Umbilical cord (tissue), 2 donors: Measurements from ENCODE around the gene IGSF23. TPM values are rescaled to one million over a fixed set of nuclear protein-coding genes. Genes with fewer than 3 reads are reported as not detected.
"Not testable (repeated sequence)": the region's sequence is repeated elsewhere in the genome, so short reads cannot be mapped to it uniquely, and the experiment has no call there.

Experiments used
- DNase-seq: peaks from one replicate; pipeline ENCODE4 v3.0.0-alpha.2; 2015; ENCODE audit warnings: low spot score
- total RNA-seq: library from RNA; depleted of rRNA; stranded (reverse); fragments of >200 nt; gene quantifications from one replicate; pipeline ENCODE4 v1.2.3, GENCODE V29; 2014; ENCODE audit warnings: low replicate concordance; ENCODE audit not compliant: insufficient read depth

Gene IGSF23
- total RNA-seq, 1 donor from 2014 or later = not detected

- no peak for DNase-seq
These were observed 25.2 kb upstream of the IGSF23 start for GRCh38 chr19:44587963-44588770.

GRCh38 chr19:44588771-44589112, 24.6 kb upstream of the IGSF23 start:
- no peak for DNase-seq

- no peak for DNase-seq
These were observed 22.9 kb upstream of the IGSF23 start for GRCh38 chr19:44590245-44591059.

- DNase-seq = not testable (repeated sequence)
These were observed 21.9 kb upstream of the IGSF23 start for GRCh38 chr19:44591340-44591993.

- no peak for DNase-seq
These were observed 20.9 kb upstream of the IGSF23 start for GRCh38 chr19:44592451-44592890.

GRCh38 chr19:44593294-44593693, 20.1 kb upstream of the IGSF23 start:
- DNase-seq = no peak

- DNase-seq = not testable (repeated sequence)
These were observed 19.5 kb upstream of the IGSF23 start for GRCh38 chr19:44593866-44594266.

- no peak for DNase-seq
These were observed 16.8 kb upstream of the IGSF23 start for GRCh38 chr19:44596428-44597130.

GRCh38 chr19:44597131-44597491, 16.3 kb upstream of the IGSF23 start:
- DNase-seq = no peak

GRCh38 chr19:44598355-44598754, 15.0 kb upstream of the IGSF23 start:
- DNase-seq = no peak

GRCh38 chr19:44598880-44599279, 14.5 kb upstream of the IGSF23 start:
- no peak for DNase-seq

- no peak for DNase-seq
These were observed 12.9 kb upstream of the IGSF23 start for GRCh38 chr19:44600466-44600865.

- no peak for DNase-seq
These were observed 11.3 kb upstream of the IGSF23 start for GRCh38 chr19:44602081-44602480.

- no peak for DNase-seq
These were observed 10.0 kb upstream of the IGSF23 start for GRCh38 chr19:44603201-44603945.

GRCh38 chr19:44604241-44604640, 9.1 kb upstream of the IGSF23 start:
- DNase-seq = no peak

GRCh38 chr19:44605547-44605946, 7.8 kb upstream of the IGSF23 start:
- no peak for DNase-seq

- DNase-seq = peak; percentile 20
These were observed 6.3 kb upstream of the IGSF23 start for GRCh38 chr19:44607049-44607448.

- no peak for DNase-seq
These were observed 5.4 kb upstream of the IGSF23 start for GRCh38 chr19:44607917-44608316.

GRCh38 chr19:44608391-44608821, 5.0 kb upstream of the IGSF23 start:
- DNase-seq = peak; percentile 21

GRCh38 chr19:44609219-44609618, 4.1 kb upstream of the IGSF23 start:
- DNase-seq = no peak

- DNase-seq = peak; percentile 14
These were observed 2.9 kb upstream of the IGSF23 start for GRCh38 chr19:44610497-44610896.
